K562 (cell line): ENCODE data around the gene EIF2AK3. TPM values are rescaled to one million over a fixed set of nuclear protein-coding genes. Genes with fewer than 3 reads are reported as not detected.

Source experiments
- ATAC-seq: fragments of 200-7000 bp; cut with Tn5 transposase; 3 replicates; pipeline ENCODE4 v1.9.1; 2020; ENCODE audit warnings: moderate library complexity
- BruUV-seq: library from RNA; stranded (reverse); fragments of 400-500 nt; replicated peaks from 2 replicates; lab custom pipeline; 2021; lab: Mats Ljungman, UMichigan
- CTCF ChIA-PET: fragments of 300-600 bp; formaldehyde crosslinking; extraction: SDS; loops from one replicate; lab custom pipeline; 2021; ENCODE audit warnings: low intra/inter-chr PET ratio; lab: Yijun Ruan, JAX
- POLR2A ChIA-PET: fragments of 300-600, 350-650 bp; sonication (Branson Sonifier 250); formaldehyde crosslinking; extraction: SDS; loops from one replicate; lab custom pipeline; 2021; ENCODE audit warnings: antibody characterized with exemption, inconsistent platforms; lab: Yijun Ruan, JAX
- DNase-seq, 4 experiments: peaks; one replicate each; pipeline versions ENCODE4 v3.0.0 to v3.0.0-alpha.2; 2011 to 2018; ENCODE audit warnings: low spot score in 3 of 4, mixed read lengths in 3 of 4; ENCODE audit errors: extremely low read depth in 1 of 4
- FAIRE-seq: peaks from 2 replicates; lab custom pipeline; 2011; peaks lifted over from hg19 to GRCh38; lab: Jason Lieb, UNC
- H2AFZ ChIP-seq: 2 replicates; pipeline ENCODE4 v1.6.0; 2011; ENCODE audit warnings: low read depth, low read length, control low read depth, inconsistent platforms
- H3K27ac ChIP-seq: fragments of 200-600 bp; 3 replicates; pipeline ENCODE4 v1.8.0; 2011; ENCODE audit warnings: low read depth, mild to moderate bottlenecking, control low read depth, inconsistent platforms, low read length, moderate library complexity, mixed read lengths; ENCODE audit errors: extremely low read depth
- H3K27me3 ChIP-seq, 2 experiments: fragments of 300-600 bp in 1 of 2; 2 replicates in 1 of 2; 3 replicates in 1 of 2; pipeline versions ENCODE4 v1.6.0 to v1.8.0; 2011; ENCODE audit warnings: inconsistent platforms in 2 of 2, low read length in 2 of 2, mild to moderate bottlenecking in 1 of 2, mixed read lengths in 1 of 2, moderate library complexity in 1 of 2; ENCODE audit not compliant: control insufficient read depth in 2 of 2, insufficient read depth in 2 of 2
- H3K36me3 ChIP-seq: fragments of 300-600 bp; 3 replicates; pipeline ENCODE4 v1.8.0; 2011; ENCODE audit warnings: mild to moderate bottlenecking, low read length, inconsistent platforms; ENCODE audit not compliant: control insufficient read depth, insufficient read depth
- H3K4me1 ChIP-seq, 2 experiments: fragments of 200-600 bp in 1 of 2; replicated peaks in 1 of 2; 2 replicates in 1 of 2; 3 replicates in 1 of 2; pipeline versions ENCODE4 v1.5.1 to v1.8.0; 2011; ENCODE audit warnings: inconsistent platforms in 2 of 2, low read length in 2 of 2, mild to moderate bottlenecking in 1 of 2, mixed read lengths in 1 of 2, moderate library complexity in 1 of 2; ENCODE audit not compliant: control insufficient read depth in 2 of 2, insufficient read depth in 2 of 2
- H3K4me2 ChIP-seq: 2 replicates; pipeline ENCODE4 v1.6.1; 2011; ENCODE audit warnings: low read length, control low read depth, inconsistent platforms, mixed read lengths; ENCODE audit not compliant: insufficient read depth
- H3K4me3 ChIP-seq: fragments of 200-600 bp; sonication (generic), shearing (Covaris generic); 2 replicates; pipeline ENCODE4 v1.5.1; 2016; ENCODE audit warnings: control low read depth, inconsistent platforms
- H3K79me2 ChIP-seq: fragments of 200-600 bp; 3 replicates; pipeline ENCODE4 v1.8.0; 2011; ENCODE audit warnings: low read length, inconsistent platforms; ENCODE audit not compliant: control insufficient read depth, insufficient read depth
- H3K9ac ChIP-seq, 2 experiments: 2 replicates each; pipeline versions ENCODE4 v1.6.0 to v1.6.1; 2011; ENCODE audit warnings: low read depth in 2 of 2, low read length in 2 of 2, control low read depth in 1 of 2, inconsistent platforms in 1 of 2, mild to moderate bottlenecking in 1 of 2, mixed read lengths in 1 of 2; ENCODE audit not compliant: insufficient read depth in 1 of 2
- H3K9me1 ChIP-seq: one replicate; pipeline ENCODE4 v1.6.0; 2011; ENCODE audit warnings: inconsistent platforms, mild to moderate bottlenecking, low read length, moderate library complexity; ENCODE audit not compliant: control insufficient read depth, insufficient read depth
- H3K9me3 ChIP-seq: replicated peaks from 2 replicates; pipeline ENCODE4 v1.5.1; 2011; ENCODE audit warnings: low read depth, low read length, inconsistent platforms; ENCODE audit not compliant: control insufficient read depth, insufficient read depth
- H4K20me1 ChIP-seq: replicated peaks from 2 replicates; pipeline ENCODE4 v1.6.1; 2011; ENCODE audit warnings: low read length, inconsistent platforms, mixed read lengths; ENCODE audit not compliant: control insufficient read depth, insufficient read depth
- FOXJ3 ChIP-seq: sonication (generic); formaldehyde crosslinking; IDR thresholded peaks from 2 replicates; pipeline ENCODE4 v1.4.0; 2020; ENCODE audit warnings: mild to moderate bottlenecking, missing genetic modification reagents
- FOXM1 ChIP-seq, 2 experiments: fragments of 450-650 bp in 1 of 2; sonication (generic) in 1 of 2; formaldehyde crosslinking in 1 of 2; IDR thresholded peaks; 2 replicates each; pipeline versions ENCODE4 v1.6.1 to v1.9.0; 2017 to 2022; ENCODE audit warnings: low read depth in 2 of 2, mild to moderate bottlenecking in 2 of 2, missing genetic modification reagents in 1 of 2, moderate library complexity in 1 of 2
- HMGN3 ChIP-seq: IDR thresholded peaks from 2 replicates; pipeline ENCODE4 v1.6.1; 2011; ENCODE audit warnings: borderline replicate concordance, low read depth, mild to moderate bottlenecking, mixed read lengths, low read length; ENCODE audit not compliant: insufficient read length; ENCODE audit errors: extremely low read depth
- PHB ChIP-seq: fragments of 250-450 bp; sonication (Bioruptor Pico); IDR thresholded peaks from 2 replicates; pipeline ENCODE4 v1.5.0; 2021
- PHF8 ChIP-seq: fragments of 200-600 bp; sonication (generic); IDR thresholded peaks from 2 replicates; pipeline ENCODE4 v1.6.1; 2012; ENCODE audit warnings: mixed run types, mild to moderate bottlenecking, inconsistent platforms, low read length, moderate library complexity, borderline replicate concordance
- PURB ChIP-seq: sonication (generic); formaldehyde crosslinking; IDR thresholded peaks from 2 replicates; pipeline ENCODE4 v1.9.0; 2021; ENCODE audit warnings: low read depth, mild to moderate bottlenecking, missing genetic modification reagents
- SP2 ChIP-seq: IDR thresholded peaks from 2 replicates; pipeline ENCODE4 v1.6.1; 2011; ENCODE audit warnings: mild to moderate bottlenecking, low read depth, low read length, moderate library complexity; ENCODE audit not compliant: poor library complexity, severe bottlenecking; ENCODE audit errors: extremely low read depth
- ZNF41 ChIP-seq: fragments of 250-450 bp; sonication (Bioruptor Pico); conservative IDR thresholded peaks from 2 replicates; pipeline ENCODE4 v1.4.0; 2020; ENCODE audit warnings: mild to moderate bottlenecking
- ZNF57 ChIP-seq: fragments of 450-650 bp; formaldehyde crosslinking; IDR thresholded peaks from 2 replicates; pipeline ENCODE4 v1.4.0; 2020; ENCODE audit warnings: mild to moderate bottlenecking, moderate library complexity
- ZNF75A ChIP-seq: fragments of 450-650 bp; formaldehyde crosslinking; IDR thresholded peaks from 2 replicates; pipeline ENCODE4 v1.4.0; 2020; ENCODE audit warnings: mild to moderate bottlenecking
- WGBS: fragments of 100-300 bp; shearing (Covaris generic); methylation state at CpG from one replicate; pipeline ENCODE4 v1.1.6; 2016; ENCODE audit warnings: low coverage, mixed read lengths; ENCODE audit not compliant: insufficient coverage; ENCODE audit errors: missing lambda C conversion rate; 5-methylcytosine and 5-hydroxymethylcytosine counted together
- in situ Hi-C: fragments of 300-500 bp; cut with MboI; formaldehyde crosslinking; loops from 4 replicates; pipeline ENCODE4 v1.15.0; 2018; ENCODE audit warnings: inconsistent platforms, mixed read lengths
- intact Hi-C: fragments of 100-400 bp; cut with micrococcal nuclease; formaldehyde crosslinking; loops from 2 replicates; pipeline ENCODE4 v1.14.2; 2022
- polyA plus RNA-seq, 8 experiments: library from polyadenylated mRNA; depleted of rRNA in 4 of 8; stranded (reverse) in 5 of 8; unstranded in 3 of 8; fragments of >200 nt; fragmentation: Nextera tagmentation in 2 of 8; fragmentation: Illumina TruSeq in 1 of 8; extraction: Ambion mirVana in 2 of 8; extraction: Trizol in 1 of 8; gene quantifications; 2 replicates each; pipeline versions ENCODE4 v1.2.1 to v1.2.3, GENCODE V29; 2011 to 2014; ENCODE audit warnings: inconsistent platforms in 1 of 8, missing spikeins in 1 of 8
- total RNA-seq, 7 experiments: library from RNA; depleted of rRNA in 6 of 7; stranded (reverse); fragments of >200 nt in 6 of 7; fragmentation: Illumina TruSeq in 2 of 7; extraction: Trizol in 2 of 7; gene quantifications; 2 replicates each; pipeline versions ENCODE4 v1.2.1 to v1.2.3, GENCODE V29; 2011 to 2021; ENCODE audit warnings: low replicate concordance in 1 of 7
- TF ChIP-seq, protein P1 (sequence below): sonication (generic); formaldehyde crosslinking; IDR thresholded peaks from 2 replicates; pipeline ENCODE4 v1.8.1; 2023; ENCODE audit warnings: mild to moderate bottlenecking, missing genetic modification reagents
- TF ChIP-seq, protein P2 (sequence below): fragments of 450-650 bp; IDR thresholded peaks from 2 replicates; pipeline ENCODE4 v1.6.1; 2016
- TF ChIP-seq, protein P3 (sequence below): fragments of 250-450 bp; sonication (Bioruptor Pico); IDR thresholded peaks from 2 replicates; pipeline ENCODE4 v1.4.0; 2020; ENCODE audit warnings: borderline replicate concordance
- TF ChIP-seq, protein P4 (sequence below): fragments of 450-650 bp; IDR thresholded peaks from 2 replicates; pipeline ENCODE4 v1.7.0; 2016; ENCODE audit warnings: borderline replicate concordance

The EIF2AK3 gene
- total and polyA plus RNA-seq, 9 of the 15 experiments (the other 6 are each of a cell fraction or from before 2014, with no cell fraction given) = 1.7 to 11.6 (median 7.4) TPM

DNA sequence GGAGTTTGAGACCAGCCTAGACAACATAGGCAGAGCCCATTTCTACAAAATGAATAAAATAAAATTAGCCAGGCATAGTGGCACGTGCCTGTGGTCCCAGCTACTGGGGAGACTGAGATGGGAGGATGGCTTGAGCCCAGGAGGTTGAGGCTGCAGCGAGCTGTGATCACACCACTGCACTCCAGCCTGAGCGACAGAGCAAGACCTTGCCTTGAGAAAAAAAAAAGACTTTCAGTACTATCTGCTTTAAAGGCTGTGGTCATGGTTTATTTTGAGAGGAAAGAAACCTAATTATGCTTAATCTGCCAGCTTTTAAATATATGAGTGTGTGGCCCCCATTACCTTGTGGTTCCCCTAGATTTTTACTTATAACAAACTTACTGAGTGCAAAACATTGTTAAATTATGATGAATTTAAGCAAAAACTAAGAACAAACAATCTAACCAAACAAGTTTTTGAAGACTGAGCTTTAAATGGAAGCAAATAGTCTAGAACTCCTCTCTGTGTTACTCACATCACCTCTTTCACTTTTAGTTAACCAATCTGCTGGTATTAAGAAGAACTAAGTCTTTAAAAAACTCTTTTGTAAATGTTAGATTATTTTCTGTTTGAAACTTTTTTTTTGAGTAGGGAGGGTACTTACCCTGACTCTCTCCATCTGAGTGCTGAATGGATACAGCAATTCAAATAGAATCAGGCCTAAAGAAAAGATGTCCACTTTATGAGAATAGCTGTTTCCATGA, 65.4 kb downstream of the EIF2AK3 start:
- Histone ChIP-seq H3K9me1 (no peaks in the 10 kb centered on the region), H3K27me3 (no peaks in the 10 kb centered on the region), H3K36me3 (peaks cover 19% of the 10 kb centered on the region; the same call in 2 of the 3 replicates), H4K20me1 (no peaks in the 10 kb centered on the region), H3K27ac (no peak overlapping the region), H3K4me3 (no peak overlapping the region), H3K9me3 (no peaks in the 10 kb centered on the region), H3K9ac (no peak overlapping the region), H3K79me2 (no peaks in the 10 kb centered on the region), H2AFZ (no peak overlapping the region), H3K4me2 (no peak overlapping the region), H3K4me1 (no peaks in the 10 kb centered on the region)
- FAIRE-seq (no peak), ATAC-seq (no peak), DNase-seq (no peak)
- in situ Hi-C loops = no loop called here
- no TSS peak for BruUV-seq
- POLR2A ChIA-PET = interaction anchor here (1.2 kb wide), 1 partner anchor 10 kb away, joined by 4 read pairs; no protein-coding TSS in a partner anchor
- intact Hi-C loops = no loop called here
- CTCF ChIA-PET = no interaction called here
- 91% methylated on average over 3 of the region's 3 CpGs for WGBS
- TF ChIP-seq, protein P1, sequence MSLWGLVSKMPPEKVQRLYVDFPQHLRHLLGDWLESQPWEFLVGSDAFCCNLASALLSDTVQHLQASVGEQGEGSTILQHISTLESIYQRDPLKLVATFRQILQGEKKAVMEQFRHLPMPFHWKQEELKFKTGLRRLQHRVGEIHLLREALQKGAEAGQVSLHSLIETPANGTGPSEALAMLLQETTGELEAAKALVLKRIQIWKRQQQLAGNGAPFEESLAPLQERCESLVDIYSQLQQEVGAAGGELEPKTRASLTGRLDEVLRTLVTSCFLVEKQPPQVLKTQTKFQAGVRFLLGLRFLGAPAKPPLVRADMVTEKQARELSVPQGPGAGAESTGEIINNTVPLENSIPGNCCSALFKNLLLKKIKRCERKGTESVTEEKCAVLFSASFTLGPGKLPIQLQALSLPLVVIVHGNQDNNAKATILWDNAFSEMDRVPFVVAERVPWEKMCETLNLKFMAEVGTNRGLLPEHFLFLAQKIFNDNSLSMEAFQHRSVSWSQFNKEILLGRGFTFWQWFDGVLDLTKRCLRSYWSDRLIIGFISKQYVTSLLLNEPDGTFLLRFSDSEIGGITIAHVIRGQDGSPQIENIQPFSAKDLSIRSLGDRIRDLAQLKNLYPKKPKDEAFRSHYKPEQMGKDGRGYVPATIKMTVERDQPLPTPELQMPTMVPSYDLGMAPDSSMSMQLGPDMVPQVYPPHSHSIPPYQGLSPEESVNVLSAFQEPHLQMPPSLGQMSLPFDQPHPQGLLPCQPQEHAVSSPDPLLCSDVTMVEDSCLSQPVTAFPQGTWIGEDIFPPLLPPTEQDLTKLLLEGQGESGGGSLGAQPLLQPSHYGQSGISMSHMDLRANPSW (CRISPR knock-in tag) = no peak
- no peak for TF ChIP-seq ZNF75A (CRISPR knock-in tag)
- no peak for TF ChIP-seq HMGN3
- TF ChIP-seq FOXM1 (IDR thresholded peaks at IDR 0.05; ENCODE audit: low read depth) = no peak
- TF ChIP-seq FOXM1 (CRISPR knock-in tag; IDR thresholded peaks at IDR 0.05; ENCODE audit: low read depth) = no peak
- TF ChIP-seq FOXJ3 (CRISPR knock-in tag) = no peak
- no peak for TF ChIP-seq ZNF57
- TF ChIP-seq, protein P2, sequence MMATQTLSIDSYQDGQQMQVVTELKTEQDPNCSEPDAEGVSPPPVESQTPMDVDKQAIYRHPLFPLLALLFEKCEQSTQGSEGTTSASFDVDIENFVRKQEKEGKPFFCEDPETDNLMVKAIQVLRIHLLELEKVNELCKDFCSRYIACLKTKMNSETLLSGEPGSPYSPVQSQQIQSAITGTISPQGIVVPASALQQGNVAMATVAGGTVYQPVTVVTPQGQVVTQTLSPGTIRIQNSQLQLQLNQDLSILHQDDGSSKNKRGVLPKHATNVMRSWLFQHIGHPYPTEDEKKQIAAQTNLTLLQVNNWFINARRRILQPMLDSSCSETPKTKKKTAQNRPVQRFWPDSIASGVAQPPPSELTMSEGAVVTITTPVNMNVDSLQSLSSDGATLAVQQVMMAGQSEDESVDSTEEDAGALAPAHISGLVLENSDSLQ = no peak
- no peak for TF ChIP-seq PHF8
- TF ChIP-seq ZNF41 = no peak
- no peak for TF ChIP-seq PHB (CRISPR knock-in tag)
- TF ChIP-seq, protein P3, sequence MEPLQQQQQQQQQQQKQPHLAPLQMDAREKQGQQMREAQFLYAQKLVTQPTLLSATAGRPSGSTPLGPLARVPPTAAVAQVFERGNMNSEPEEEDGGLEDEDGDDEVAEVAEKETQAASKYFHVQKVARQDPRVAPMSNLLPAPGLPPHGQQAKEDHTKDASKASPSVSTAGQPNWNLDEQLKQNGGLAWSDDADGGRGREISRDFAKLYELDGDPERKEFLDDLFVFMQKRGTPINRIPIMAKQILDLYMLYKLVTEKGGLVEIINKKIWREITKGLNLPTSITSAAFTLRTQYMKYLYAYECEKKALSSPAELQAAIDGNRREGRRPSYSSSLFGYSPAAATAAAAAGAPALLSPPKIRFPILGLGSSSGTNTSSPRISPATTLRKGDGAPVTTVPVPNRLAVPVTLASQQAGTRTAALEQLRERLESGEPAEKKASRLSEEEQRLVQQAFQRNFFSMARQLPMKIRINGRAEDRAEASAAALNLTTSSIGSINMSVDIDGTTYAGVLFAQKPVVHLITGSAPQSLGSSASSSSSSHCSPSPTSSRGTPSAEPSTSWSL (CRISPR knock-in tag) = no peak
- no peak for TF ChIP-seq SP2
- TF ChIP-seq PURB (CRISPR knock-in tag) = no peak
- TF ChIP-seq, protein P4, sequence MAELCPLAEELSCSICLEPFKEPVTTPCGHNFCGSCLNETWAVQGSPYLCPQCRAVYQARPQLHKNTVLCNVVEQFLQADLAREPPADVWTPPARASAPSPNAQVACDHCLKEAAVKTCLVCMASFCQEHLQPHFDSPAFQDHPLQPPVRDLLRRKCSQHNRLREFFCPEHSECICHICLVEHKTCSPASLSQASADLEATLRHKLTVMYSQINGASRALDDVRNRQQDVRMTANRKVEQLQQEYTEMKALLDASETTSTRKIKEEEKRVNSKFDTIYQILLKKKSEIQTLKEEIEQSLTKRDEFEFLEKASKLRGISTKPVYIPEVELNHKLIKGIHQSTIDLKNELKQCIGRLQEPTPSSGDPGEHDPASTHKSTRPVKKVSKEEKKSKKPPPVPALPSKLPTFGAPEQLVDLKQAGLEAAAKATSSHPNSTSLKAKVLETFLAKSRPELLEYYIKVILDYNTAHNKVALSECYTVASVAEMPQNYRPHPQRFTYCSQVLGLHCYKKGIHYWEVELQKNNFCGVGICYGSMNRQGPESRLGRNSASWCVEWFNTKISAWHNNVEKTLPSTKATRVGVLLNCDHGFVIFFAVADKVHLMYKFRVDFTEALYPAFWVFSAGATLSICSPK = no peak
